GM12875 (cell line): Measurements from ENCODE around the gene DNAH8.

Source experiments
- H3K4me3 ChIP-seq: one replicate; pipeline ENCODE4 v1.5.1; 2011; ENCODE audit warnings: low read depth, low read length, control low read depth
- TF ChIP-seq, protein P1 (sequence below): IDR thresholded peaks from 2 replicates; pipeline ENCODE4 v1.5.1; 2011; ENCODE audit warnings: low read depth, mild to moderate bottlenecking, control low read depth, inconsistent platforms, low read length, moderate library complexity, borderline replicate concordance; ENCODE audit not compliant: insufficient read depth

The DNAH8 gene

DNA sequence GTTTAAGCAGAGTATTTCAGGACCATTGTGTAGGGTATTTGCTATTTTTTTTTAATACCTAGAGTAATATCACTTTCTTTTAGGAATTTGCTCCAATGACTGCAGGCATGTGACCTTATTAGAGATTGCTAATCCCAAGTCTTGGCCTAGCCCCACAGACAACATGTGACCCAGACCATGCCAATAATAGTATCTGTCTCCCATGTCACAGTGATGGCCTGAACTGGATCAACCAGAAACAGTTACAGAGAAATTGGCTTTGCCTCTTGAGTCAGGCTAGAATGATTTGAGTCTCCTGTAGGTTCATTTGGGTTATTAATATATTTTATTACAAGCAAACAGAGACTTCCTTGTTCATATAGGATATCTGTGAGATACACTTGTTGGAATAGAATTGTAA lies 116.8 kb downstream of the DNAH8 start:
- H3K4me3 ChIP-seq, result no peak overlapping the region
- TF ChIP-seq, protein P1, sequence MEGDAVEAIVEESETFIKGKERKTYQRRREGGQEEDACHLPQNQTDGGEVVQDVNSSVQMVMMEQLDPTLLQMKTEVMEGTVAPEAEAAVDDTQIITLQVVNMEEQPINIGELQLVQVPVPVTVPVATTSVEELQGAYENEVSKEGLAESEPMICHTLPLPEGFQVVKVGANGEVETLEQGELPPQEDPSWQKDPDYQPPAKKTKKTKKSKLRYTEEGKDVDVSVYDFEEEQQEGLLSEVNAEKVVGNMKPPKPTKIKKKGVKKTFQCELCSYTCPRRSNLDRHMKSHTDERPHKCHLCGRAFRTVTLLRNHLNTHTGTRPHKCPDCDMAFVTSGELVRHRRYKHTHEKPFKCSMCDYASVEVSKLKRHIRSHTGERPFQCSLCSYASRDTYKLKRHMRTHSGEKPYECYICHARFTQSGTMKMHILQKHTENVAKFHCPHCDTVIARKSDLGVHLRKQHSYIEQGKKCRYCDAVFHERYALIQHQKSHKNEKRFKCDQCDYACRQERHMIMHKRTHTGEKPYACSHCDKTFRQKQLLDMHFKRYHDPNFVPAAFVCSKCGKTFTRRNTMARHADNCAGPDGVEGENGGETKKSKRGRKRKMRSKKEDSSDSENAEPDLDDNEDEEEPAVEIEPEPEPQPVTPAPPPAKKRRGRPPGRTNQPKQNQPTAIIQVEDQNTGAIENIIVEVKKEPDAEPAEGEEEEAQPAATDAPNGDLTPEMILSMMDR, result no peak

DNA sequence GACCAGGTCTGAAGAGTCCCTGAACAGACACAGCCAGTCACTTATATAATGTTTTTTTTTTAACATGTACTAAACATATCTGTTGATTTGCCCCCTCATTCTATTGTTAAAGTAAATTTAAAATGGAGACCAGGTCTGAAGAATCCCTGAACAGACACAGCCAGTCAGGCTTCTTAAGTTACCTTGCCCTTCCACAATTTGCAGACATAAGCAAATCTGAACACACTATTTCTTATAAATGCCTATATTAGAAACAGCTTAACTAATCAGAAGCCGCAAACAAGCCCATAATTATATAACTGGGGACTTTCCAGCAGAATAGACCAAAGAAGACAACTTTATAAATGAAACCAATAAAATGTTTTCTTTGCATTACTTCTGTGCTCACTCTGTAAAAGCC lies 118.2 kb downstream of the DNAH8 start:
- no peak overlapping the region for H3K4me3 ChIP-seq
- TF ChIP-seq, protein P1, result no peak

DNA sequence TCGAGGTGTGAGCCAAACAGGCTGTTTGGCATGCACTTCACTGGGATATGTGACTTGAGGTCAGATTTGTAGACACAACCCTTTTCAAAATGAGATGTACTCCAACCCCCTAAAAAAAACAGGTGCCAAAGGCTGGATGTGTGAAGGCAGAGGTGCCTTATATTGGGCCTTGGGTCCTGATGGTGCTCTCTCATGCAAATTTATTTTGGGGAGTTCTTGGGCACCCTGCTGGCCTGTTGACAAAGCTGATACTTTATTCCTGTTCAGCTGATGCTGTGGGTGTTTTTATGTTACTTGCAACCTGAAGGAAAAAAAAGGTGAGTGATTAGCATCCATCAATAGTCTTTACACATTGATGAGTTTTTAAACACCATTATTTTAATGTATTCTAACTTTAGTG lies 121.5 kb downstream of the DNAH8 start:
- TF ChIP-seq, protein P1, result no peak
- no peak overlapping the region for H3K4me3 ChIP-seq

DNA sequence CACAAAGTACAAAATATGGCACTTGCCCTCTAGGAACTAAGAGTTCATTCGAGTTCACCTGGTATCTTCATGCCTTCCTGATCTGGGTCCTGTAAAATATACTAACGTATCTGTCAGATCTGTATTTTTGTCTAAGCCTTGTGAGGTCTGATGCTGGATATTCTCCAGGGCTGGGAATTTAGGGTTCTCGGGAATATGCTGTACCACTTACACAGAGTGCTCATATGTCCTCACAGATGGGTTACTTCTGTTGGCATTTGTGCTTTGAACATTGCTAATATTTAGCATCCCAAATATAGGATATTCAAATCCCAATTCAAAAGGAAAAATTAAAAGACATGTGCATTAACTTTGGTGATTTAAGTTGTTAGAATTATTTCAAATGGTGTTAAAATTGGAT lies 122.0 kb downstream of the DNAH8 start:
- TF ChIP-seq, protein P1, result no peak
- no peak overlapping the region for H3K4me3 ChIP-seq

DNA sequence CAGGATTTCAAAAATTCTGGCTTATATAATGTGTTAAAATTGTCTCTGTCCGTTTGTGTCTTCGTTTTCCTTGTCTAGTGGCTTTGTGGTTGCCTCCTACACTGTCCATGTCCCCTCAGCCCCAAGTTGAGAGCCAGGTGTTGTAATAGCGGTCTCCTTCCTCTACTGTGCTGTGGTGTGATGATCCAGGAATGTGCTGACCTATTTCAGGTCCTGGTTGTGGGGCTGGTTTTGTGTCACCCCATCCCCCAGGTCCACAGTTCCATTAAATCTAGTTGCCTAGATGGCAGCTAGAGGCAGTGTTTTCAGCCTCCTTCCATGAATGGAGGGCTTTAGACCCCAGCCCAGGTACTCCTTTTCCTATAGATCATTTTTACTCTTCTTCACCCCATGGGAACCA lies 128.7 kb downstream of the DNAH8 start:
- TF ChIP-seq, protein P1, result no peak
- no peak overlapping the region for H3K4me3 ChIP-seq

DNA sequence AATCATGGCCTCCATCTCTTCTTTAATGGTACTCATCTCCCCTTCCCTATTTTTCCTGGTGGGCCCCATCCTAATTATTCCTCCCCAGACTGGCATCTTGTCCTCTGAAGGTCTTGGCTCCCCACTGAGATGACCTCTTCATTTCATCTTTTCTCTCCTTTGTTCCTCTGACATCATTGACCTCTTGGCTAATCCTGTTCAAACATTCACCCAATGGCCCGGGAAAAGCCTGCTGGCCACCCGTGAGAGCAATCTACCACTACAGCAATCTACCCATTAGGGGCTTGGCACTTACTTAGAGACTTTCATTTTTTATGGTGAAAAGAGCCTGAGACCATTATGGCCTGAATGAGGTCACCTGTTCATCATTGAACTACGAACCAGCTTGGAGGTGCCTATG lies 130.8 kb downstream of the DNAH8 start:
- TF ChIP-seq, protein P1, result no peak
- no peak overlapping the region for H3K4me3 ChIP-seq

DNA sequence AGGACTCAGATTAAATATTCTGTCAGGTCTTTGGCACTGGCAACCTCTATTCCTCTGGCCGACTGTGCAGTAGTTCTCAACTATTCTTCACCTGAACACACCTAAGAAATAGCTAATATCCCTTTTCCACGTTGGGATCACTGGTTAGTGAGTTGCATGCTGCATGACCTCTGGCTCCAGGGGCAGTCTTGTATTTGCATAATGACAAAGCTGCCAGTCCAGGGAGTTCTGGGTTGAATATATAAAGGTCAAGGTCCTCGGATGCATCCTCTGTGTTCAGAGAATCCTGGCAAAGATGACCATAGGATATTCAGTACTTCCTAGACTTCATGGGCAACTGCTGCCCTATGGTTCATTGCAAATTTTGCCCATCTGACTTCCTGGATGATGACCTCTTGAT lies 131.2 kb downstream of the DNAH8 start:
- no peak overlapping the region for H3K4me3 ChIP-seq
- TF ChIP-seq, protein P1, result no peak
